Loucy (cell line): ENCODE data around the gene CD6.

Source experiments
- EZH2phosphoT487 ChIP-seq: fragments of 200-600 bp; IDR thresholded peaks from 2 replicates; pipeline ENCODE4 v1.6.1; 2018; ENCODE audit warnings: antibody characterized with exemption, mild to moderate bottlenecking, moderate library complexity, borderline replicate concordance
- TF ChIP-seq, protein P1 (sequence below): fragments of 200-600 bp; sonication (generic); conservative IDR thresholded peaks from 2 replicates; pipeline ENCODE4 v1.5.1; 2014; ENCODE audit warnings: mild to moderate bottlenecking, antibody characterized with exemption, low read length

GRCh38 chr11:61004180-61004611 lies 32.7 kb downstream of the CD6 start:
- TF ChIP-seq, protein P1, sequence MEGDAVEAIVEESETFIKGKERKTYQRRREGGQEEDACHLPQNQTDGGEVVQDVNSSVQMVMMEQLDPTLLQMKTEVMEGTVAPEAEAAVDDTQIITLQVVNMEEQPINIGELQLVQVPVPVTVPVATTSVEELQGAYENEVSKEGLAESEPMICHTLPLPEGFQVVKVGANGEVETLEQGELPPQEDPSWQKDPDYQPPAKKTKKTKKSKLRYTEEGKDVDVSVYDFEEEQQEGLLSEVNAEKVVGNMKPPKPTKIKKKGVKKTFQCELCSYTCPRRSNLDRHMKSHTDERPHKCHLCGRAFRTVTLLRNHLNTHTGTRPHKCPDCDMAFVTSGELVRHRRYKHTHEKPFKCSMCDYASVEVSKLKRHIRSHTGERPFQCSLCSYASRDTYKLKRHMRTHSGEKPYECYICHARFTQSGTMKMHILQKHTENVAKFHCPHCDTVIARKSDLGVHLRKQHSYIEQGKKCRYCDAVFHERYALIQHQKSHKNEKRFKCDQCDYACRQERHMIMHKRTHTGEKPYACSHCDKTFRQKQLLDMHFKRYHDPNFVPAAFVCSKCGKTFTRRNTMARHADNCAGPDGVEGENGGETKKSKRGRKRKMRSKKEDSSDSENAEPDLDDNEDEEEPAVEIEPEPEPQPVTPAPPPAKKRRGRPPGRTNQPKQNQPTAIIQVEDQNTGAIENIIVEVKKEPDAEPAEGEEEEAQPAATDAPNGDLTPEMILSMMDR, result no peak
- TF ChIP-seq EZH2phosphoT487, result no peak
